ENCODE measurements around the gene WNK2.

WNK2 gene

DNA sequence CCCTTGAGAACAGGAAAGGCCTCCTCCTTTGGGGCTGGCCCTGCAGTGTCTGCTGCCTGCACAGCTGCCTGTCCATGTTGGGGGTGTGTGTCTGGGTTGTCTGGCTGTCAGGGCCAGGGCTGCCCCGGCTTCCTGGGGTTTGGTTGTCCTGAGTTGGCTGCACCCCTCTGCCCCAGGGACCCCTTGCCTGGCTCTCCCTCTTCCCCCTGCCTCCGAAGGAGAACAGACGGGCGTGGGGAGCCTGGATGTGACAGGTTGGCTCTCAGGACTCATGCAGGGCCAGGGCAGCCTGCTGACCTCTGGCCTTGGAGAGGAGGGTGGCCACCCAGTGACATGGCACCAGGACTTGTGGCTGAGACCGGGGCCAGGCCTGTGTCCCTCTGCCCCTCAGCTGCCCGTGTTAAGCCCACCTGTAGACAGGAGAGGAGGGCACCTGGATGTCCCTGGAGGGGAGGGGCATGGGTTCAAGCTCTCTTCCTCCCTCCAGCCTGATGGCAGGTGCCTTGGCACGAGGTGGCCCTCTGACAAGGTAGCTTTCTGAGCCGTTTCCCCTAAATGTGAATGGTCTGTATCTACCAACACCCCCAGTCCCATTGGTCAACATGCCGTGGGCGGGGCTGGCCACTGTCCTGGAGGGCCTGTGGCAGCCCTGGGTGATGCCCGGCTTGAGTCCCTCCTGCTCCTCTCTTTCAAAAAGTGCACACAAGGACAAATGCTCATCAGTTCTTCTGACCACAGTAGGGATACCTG lies 34.9 kb downstream of the WNK2 start:
- no peak for DNase-seq (ENCODE audit: low read depth)

DNA sequence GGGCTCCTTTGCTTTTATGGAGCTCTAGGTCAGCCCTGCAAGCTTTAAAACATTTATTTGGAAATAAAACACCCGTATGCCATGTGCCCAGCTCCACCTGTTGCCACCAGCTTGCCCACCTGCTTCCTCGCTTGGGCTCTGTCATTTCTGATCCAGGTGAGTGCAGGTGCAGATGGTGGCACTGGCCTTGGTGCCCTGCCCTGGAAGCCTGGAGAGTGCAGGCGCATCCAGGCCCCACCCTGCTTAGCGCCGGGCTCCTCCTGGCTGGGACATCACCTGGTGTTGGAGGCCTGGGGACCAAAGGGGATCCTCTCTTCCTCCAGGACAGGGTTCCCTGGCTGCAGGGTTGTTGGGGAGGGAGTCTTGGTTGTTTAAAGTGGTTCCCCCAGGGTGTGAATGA lies 35.8 kb downstream of the WNK2 start:
- no peak for DNase-seq (ENCODE audit: low read depth)

DNA sequence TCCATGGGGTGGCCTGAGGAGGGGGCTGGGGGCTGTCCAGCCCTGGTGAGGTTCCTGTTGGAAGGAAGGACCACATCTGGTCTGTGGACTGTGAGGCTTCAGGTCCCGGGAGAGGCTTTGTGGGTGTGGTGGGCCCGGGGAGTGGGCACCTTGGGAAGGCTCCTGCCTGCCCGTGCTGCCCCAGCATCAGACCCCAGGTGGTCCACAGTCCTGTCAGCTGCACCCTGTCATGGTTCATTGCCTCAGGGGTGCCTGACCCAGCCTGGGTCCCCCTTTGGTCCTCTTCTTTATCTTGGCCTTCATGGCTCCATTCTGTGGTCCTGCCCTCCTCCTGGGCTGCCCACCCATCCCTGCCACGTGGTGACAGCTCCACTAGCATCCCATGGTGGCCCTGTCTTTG lies 36.7 kb downstream of the WNK2 start:
- DNase-seq (ENCODE audit: low read depth): no peak

DNA sequence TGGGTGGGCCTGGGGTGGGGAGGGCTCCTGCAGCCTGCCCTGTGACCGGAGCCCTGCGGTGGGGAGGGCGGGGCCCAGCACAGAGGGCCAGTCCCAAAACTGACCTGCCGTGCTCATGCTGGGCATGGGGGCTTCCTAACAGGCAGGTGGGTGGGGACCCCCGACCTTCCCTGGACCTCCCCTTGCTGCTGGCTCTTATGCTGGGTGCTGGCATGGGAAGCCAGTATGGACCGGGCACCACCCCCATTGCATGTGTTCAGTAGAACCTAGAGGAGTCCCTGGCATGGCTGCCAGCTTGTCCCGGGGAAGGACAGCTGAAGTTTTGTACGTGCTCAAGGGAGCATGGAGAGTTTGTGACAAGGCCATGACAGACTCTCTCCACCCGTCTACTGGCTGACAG lies 37.1 kb downstream of the WNK2 start:
- no peak for DNase-seq (ENCODE audit: low read depth)

DNA sequence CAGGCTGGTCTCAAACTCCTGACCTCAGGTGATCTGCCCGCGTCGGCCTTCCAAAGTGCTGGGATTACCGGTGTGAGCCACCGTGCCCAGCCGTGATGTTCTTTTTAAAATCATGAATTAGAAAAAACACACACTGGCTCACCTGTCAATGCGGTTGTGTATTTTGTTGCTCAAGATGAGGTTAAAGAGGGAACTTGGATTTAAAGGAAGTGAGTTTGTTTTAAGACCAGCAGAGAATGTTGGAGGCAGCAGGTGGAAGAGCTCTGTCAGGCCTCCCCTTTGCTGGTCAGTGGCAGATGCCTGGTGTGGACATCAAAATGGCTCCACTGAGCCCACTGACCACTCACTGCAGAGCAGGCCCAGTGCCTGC lies 38.9 kb downstream of the WNK2 start:
- DNase-seq (ENCODE audit: low read depth): no peak

DNA sequence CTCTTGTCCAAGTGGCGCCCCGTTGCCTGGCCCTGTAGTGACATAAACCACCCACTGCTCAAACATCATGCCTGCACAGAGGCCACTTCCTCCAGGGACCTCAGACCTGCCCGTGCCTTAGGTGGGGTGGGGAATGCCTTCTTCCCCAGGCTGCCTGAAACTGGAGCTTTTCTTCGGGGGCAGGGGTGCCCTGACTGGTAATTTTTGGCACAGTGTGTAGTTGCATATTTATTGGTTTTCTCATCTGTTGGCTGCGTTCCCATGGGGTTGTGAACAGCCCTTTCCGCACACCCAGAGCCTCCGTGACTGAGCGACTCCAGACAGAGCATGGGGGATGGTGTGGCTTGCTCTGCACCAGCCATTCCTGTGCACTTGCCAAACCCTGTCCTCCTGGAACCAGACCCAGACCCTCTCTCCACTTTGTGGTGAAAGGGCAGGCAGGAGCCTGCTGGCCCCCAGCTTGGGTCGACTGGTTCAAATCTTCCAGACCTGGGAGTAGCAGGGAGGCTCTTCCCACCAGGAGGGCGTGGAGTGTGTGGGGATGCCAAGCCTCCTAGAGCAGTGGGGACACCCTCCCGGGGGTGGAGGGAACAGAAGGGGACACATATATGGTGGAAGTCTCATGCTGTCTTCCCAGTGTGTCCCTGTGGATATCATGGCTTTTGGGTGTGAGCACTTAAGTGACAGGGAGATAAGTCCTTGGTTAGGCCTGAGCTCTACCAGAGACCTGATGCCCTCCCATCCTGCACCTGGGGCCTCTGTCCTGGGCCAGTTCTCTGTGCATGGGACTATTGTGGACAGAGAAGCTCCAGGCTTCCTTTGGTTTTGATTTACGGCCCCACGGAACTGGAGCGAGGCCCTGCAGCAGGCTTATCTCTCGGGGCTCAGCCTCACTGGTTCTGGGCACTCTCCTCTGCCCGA lies 39.6 kb downstream of the WNK2 start:
- no peak for DNase-seq (ENCODE audit: low read depth)

DNA sequence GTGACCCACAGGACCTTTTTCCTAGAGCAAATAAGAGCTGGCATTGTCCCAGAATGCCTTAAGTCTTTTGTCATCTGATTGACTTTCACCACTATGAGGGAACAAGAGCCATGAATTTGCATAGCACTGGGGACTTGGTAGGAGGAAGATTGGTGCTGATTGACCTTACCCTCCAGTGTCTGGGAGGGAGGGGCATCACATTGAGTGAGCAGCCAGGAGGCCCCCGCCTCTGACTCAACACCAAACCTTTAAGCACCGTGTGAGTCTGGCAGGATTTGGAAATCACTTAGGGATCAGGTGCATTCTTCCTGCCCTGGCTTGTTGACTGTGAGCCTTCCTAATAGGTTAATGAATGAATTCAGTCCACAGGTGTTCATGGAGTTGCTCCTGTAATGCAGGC lies 40.7 kb downstream of the WNK2 start:
- DNase-seq (ENCODE audit: low read depth): no peak

DNA sequence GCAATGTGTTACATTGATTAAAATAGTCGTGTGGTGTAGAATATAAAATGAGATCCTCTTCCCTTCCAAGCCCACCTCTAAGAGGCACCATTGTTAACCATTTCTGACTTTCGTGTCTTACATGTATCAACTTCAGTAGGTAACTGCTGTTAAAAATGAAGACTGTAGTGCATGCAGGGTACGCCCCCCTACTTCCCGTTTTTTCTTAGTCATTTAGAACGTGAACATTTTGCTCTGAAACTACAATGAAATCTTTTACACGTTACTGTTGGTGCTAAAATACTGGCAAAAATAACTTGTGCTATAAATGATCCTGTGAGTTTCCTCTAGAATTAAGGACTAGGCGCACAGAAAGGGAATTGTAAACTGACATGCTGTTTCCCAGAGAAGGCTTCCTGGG lies 41.5 kb downstream of the WNK2 start:
- DNase-seq (ENCODE audit: low read depth): no peak

DNA sequence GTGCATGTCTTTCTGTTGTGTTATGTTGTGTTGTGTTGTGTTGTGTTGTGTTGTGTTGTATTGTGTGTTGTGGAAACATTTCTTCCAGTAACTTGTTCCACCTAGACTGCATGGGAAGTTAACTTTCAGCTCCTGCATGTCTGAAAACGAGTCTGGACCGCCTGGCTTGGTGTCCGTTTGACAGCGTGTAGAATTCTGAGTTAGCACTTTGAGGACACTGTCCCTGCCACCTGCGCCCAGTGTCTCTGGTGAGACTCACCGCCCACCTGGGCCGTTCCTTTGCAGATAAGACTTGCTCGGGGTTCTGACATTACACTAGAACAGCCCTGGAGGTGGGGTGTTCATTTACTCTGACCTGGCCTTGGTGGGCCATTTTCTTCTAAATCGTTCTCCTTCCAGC lies 42.0 kb downstream of the WNK2 start:
- no peak for DNase-seq (ENCODE audit: low read depth)

DNA sequence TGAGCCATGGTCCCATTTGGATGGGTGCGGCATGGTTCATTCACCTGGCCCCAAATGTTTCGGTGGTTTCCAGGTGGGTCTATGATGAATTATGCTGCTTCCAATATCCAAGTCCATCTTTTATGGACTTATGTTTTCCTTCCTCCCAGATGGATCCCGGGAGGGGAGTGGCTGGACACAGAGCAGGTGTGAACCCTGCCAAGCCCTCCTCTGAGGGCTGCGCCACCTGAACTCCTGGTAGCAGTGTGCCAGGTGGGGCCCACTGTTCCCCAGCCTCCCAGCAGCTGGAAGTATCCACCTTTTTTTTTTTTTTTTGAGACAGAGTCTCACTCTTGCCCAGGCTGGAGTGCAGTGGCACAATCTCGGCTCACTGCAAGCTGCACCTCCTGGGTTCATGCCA lies 42.9 kb downstream of the WNK2 start:
- no peak for DNase-seq (ENCODE audit: low read depth)

DNA sequence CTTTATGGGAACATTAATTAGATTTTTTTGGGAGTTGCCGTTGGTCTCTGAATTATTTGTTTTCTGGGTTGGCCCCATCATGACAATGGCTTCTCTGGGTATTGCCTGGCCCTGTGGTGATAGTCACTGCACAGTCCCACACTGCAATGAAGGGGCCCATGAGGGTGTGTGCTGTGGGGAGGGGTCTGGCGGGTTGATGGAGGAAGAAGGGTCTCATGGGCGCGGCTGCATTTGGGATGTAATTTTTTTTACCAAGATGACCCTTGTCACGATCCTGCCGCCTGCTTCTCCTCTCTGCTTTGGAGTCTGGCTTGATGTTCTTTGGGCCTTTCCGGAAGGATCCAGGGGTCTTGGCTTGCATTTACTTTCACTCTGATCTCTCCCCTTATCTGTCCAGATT lies 44.1 kb downstream of the WNK2 start:
- DNase-seq (ENCODE audit: low read depth): no peak

DNA sequence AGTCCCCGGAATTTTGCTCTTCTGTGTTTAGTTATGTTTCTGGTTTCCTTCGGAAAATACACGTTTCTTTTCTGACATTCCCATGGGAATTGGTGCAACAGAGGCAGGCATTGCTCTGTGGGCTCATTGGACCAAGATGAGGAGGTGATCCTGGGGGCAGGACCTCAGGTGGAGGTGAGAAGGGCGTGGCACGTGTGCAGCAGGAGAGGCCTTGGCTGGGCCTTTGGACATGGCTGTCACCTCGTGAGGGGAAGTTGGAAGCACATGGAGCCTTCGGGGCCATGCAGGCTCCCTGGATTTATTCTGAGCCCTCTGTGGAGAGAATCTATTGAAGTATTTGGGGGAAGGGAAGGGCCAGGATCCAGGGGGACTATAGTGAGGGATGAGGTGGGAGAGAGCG lies 44.5 kb downstream of the WNK2 start:
- no peak for DNase-seq (ENCODE audit: low read depth)

DNA sequence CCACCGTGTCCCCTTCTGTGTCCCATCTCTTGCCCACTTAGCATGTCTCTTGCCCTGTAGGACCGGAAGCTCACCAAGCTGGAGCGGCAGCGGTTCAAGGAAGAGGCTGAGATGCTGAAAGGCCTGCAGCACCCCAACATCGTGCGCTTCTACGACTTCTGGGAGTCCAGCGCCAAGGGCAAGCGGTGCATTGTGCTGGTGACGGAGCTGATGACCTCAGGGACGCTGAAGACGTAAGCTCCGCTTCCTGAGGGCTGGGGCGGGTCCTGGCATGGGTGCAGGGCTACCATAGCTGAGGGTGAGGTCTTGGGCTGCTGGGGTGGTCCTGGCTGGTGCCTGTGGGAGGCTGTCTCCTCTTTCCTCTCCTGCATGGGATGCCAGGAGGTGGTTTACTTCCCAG lies 45.7 kb downstream of the WNK2 start:
- DNase-seq (ENCODE audit: low read depth): no peak

DNA sequence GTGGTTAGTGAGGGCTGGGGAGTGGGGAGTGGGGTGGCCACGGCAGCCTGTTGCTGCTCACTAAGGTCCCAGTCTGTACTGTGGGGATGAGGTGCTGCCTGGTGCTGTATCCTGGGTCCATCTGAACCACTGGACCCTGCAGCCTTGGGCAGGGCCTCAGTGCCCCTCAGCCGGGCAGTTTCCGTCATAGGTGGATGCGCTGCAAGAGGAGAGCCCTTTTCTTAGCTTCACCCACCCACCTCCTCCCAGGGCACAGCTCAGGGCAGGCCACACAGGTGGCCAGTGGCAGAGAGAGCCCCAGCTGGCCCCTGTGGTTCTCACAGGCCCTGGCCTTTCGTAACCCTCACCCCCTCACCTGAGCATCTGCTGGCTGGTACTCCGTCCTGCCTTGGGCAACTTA lies 46.2 kb downstream of the WNK2 start:
- DNase-seq (ENCODE audit: low read depth): no peak

DNA sequence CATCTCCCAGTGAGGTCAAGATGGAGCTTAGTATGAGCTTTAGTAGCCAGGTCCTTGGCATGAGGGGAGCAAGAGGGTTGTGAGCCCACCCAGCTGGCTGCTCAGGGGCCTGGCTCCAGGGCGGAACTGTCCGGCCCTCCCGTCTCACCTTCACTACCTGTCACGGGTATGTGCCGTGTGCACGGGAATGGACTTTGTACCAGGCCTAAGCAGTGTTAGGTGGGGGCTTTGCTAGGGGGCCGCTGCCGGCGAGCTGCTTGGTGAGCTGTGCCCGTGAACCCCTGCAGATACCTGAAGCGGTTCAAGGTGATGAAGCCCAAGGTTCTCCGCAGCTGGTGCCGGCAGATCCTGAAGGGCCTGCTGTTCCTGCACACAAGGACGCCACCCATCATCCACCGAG lies 46.7 kb downstream of the WNK2 start:
- DNase-seq (ENCODE audit: low read depth): no peak

DNA sequence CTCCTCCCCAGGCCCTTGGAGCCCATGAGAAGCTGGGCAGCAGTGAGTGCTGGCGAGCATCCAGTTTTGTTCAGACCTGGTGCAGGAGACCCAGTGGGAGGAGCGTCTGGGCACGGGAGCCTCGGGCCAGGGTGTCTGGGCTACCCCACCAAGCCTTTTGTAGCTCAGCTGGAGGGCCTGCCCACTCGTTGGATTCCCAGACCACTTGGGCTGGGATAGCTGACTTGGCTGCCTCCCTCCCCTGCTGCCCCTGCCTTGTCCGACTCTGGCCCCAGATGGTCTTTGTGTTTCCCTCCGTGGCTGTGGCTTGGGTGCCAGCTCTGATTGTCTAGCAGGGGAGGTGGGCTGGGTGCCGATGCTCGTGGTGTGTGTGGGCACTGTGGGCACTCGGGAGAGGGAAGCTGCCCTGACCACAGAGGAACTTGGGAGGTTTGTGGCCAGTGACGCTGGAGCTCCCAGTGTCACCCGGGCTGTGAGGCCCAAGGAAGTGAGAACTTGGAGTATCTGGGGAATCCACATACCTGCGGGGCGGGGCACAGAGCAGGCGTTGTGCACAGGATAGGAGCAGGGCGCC lies 47.3 kb downstream of the WNK2 start:
- DNase-seq (ENCODE audit: low read depth): peak; percentile 2

DNA sequence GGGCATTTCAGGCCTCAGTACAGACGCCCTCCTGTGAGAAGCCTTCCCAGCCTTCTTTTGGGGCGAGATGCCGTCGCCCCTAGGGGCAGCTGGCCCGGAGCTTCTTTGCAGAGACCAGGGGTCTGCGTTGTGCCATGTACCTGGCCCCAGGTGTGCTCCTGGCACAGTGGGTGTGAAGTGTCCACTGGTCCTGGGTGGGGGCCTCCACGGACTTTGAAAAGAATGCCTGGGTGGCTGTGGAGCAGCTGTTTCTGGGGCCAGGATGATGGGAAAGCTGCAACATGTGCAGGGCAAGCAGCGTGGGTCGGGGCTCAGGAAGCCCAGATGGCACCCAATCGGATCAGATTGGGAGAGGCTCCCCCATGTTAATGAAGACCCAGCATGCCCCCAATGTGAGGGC lies 47.8 kb downstream of the WNK2 start:
- DNase-seq (ENCODE audit: low read depth): no peak

DNA sequence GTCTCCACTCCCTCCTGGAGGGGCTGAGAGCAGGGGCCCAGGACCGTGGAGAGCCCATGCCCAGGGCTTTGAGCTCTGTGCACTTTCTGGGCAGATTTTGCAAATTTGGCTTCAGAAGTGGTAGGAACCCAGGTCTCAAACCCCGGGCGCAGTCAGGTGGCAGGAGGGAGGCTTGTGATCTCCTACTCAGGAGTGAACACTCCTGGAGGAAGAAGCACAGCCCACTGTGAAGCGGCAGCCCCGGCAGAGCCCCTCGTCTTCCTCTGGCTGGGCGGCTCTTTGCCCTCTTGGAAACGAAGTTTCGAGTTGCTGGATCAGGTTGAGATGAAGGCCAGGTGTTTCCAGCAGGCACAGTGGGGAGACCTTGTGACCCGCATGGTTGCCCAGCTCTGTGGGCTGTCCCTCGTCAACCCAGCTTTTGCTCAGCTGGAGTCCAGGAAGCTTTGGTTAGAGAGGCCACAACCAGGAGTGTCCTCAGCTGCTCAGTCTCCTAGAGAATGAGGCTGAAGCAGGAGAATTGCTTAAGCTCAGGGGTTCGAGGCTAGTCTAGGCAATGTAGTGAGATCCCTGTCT lies 48.5 kb downstream of the WNK2 start:
- DNase-seq (ENCODE audit: low read depth): no peak

DNA sequence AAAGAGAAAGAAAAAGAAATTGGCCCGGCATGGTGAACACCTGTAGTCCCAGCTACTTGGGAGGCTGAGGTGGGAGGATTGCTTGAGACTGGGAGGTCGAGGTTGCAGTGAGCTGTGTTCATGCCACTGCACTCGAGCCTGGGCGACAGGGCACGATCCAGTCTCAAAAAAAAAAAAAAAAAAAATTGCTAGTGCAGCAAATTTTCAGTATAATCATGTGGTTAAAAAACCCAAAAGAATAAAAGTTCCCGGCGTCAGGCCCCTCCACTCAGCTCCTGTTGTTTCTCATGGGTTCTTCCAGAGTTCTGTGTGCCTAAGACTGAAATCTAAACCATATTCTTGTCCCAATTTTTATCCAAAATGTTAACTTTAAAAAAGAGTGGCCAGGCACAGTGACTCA lies 49.1 kb downstream of the WNK2 start:
- DNase-seq (ENCODE audit: low read depth): no peak

DNA sequence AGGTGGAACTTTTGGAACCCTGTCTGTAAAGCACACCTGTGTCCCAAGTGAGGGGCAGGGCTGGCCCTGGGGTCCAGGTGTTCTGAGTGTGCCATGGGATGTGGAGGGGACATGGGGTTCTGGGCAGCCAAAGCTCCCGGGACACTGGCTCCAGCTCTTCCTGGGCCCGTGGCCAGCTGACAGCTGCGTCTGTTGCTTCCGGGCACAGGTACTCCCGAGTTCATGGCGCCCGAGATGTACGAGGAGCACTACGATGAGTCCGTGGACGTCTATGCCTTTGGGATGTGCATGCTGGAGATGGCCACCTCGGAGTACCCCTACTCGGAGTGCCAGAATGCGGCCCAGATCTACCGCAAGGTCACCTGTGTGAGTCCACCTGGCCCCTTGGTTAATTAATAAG lies 50.7 kb downstream of the WNK2 start:
- no peak for DNase-seq (ENCODE audit: low read depth)

DNA sequence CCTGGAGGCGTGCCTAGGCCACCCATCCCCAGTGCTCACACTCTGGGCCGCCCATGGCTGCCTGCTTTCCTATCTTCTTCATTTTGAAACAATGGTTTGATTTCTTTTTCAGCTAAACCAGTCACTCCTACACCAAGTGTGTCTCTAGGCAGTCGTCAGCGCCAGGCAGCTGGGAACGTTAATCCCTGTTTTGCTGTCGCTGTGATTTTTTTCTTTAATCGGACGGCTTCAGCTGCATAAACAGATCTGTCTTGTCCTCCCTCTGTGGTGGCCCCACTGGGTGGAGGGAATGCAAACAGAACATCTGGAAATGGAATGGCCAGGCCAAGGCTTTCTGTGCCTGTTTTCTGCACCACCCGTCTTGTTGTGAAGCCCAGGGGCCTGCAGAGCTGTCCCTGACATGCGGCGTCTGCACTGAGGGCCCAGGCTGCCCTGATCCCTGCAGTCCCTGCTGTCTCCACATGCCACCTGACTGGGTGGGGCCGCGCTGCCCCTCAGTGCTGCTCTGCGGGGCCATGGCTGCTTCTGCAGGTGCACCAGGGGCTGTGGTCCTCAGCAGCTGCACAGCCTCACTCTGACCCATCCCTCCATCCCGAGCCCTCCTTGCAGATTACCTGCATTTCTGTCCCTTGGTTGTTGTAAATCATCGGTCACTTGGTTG lies 51.5 kb downstream of the WNK2 start:
- no peak for DNase-seq (ENCODE audit: low read depth)

DNA sequence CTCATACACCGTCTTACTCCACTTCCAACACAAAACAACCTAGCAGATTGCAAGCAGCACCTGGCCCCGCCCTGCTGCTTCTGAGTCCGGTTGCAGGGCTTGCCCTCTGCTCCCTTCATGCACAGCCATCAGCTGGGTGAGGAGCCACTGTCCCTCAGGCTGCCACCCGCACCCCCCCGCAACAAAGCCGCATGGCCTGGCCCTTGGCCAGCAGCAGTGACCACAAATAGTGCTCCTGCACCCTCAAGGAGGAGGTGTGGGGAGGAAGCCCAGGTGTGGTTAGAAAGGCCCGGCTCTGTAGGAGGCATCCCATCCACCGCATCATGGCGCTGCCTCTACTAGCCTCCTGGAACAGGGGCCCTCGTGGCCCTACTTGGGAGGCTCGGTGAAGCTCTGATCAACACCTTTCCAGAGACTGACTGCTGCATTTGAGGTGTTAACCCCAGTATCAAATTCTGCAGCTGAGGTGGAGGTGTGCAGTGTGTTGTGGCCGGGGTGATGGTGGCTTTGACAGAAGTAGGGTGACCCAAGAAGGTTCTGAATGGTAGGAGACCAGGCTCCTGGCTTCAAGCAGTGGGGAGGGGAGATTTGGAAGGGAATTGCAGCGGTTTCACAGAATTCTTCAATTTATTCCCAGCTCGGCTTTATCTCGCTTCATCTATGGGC lies 52.7 kb downstream of the WNK2 start:
- no peak for DNase-seq (ENCODE audit: low read depth)

Measured in CMK (cell line).